Measurements from ENCODE around the gene TENM4.

DNA sequence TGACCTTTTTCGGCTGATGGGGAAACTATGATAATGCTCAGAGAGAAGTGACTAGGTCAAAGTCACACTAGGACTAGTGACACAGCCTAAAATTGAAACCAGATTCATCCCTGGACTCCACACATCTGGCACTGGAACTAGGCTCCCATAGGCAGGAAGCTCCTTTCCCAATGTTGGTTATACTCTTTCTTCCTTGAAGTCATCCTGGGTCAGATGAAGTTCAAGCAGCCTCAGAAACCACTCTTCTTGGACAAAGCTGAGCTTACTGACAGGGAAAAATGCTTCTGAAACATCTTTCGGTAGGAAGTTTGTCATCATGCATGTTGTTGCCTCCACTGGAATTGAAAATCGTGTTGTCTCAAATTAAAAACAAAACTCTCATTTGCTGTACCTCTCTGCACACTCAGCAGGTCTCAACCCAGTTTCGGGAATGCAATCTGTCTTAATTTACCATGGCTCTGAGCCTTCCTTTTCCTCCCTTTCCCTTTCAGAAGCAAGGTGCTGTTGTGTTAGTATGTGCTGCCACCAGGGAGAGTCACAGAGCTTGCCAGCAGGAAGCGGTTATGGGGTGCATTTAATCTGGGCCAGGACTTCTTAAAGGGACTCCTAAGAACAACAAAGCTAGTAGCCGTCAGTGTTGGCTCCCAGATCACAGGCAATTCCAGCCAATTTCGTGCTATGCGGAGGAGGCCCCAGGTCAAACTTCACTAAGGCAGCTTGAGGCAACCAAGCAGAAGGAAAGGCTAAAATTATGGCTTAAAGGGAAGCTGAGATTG is 384.8 kb downstream of the TENM4 start:
- TF ChIP-seq, protein P1, sequence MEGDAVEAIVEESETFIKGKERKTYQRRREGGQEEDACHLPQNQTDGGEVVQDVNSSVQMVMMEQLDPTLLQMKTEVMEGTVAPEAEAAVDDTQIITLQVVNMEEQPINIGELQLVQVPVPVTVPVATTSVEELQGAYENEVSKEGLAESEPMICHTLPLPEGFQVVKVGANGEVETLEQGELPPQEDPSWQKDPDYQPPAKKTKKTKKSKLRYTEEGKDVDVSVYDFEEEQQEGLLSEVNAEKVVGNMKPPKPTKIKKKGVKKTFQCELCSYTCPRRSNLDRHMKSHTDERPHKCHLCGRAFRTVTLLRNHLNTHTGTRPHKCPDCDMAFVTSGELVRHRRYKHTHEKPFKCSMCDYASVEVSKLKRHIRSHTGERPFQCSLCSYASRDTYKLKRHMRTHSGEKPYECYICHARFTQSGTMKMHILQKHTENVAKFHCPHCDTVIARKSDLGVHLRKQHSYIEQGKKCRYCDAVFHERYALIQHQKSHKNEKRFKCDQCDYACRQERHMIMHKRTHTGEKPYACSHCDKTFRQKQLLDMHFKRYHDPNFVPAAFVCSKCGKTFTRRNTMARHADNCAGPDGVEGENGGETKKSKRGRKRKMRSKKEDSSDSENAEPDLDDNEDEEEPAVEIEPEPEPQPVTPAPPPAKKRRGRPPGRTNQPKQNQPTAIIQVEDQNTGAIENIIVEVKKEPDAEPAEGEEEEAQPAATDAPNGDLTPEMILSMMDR (IDR thresholded peaks at IDR 0.05; ENCODE audit: low read depth, low read length, poor library complexity, severe bottlenecking) = no peak
- no peak for TF ChIP-seq EZH2phosphoT487 (IDR thresholded peaks at IDR 0.05; ENCODE audit: borderline replicate concordance, low read length)

Measured in DOHH2 (cell line).